SU-DHL-6 (cell line): Measurements from ENCODE around the gene KRTAP12-3.

Experiments
- CTCF ChIP-seq: fragments of 200-600 bp; sonication (generic); IDR thresholded peaks from one replicate; pipeline ENCODE4 v1.5.1; 2017; ENCODE audit warnings: antibody characterized with exemption, mild to moderate bottlenecking, low read length, moderate library complexity; ENCODE audit not compliant: insufficient read depth, poor library complexity, severe bottlenecking
- EZH2phosphoT487 ChIP-seq: fragments of 200-600 bp; sonication (generic), shearing (Covaris generic); conservative IDR thresholded peaks from 2 replicates; pipeline ENCODE4 v1.6.1; 2018; ENCODE audit warnings: mild to moderate bottlenecking, antibody characterized with exemption, low read length, moderate library complexity, mixed read lengths

GRCh38 chr21:44640761-44641160, 17.0 kb upstream of the KRTAP12-3 start:
- TF ChIP-seq CTCF (no peak), EZH2phosphoT487 (no peak)
